Stimulated activated CD4-positive, alpha-beta T cell treated with anti-CD3 and anti-CD28 coated beads, Interleukin-1b, Interleukin-23, amount 100 ng/mL, for 4 hours (primary cell): Measurements from ENCODE around the gene SMYD3.

ENCODE experiments used
- DNase-seq, 2 donors: peaks; one replicate each; pipeline ENCODE4 v3.0.0-alpha.2; 2020; ENCODE audit warnings: low read depth in 2 of 2

The SMYD3 gene

GRCh38 chr1:245873068-245873467, 634.0 kb downstream of the SMYD3 start:
- DNase-seq: no peak

GRCh38 chr1:245872475-245872874, 634.6 kb downstream of the SMYD3 start:
- DNase-seq: no peak

- DNase-seq: no peak
Observed at GRCh38 chr1:245871915-245872314, 635.2 kb downstream of the SMYD3 start.

GRCh38 chr1:245871191-245871590, 635.9 kb downstream of the SMYD3 start:
- DNase-seq: no peak

- no peak for DNase-seq
Observed at GRCh38 chr1:245870698-245871097, 636.4 kb downstream of the SMYD3 start.

- no peak for DNase-seq
Observed at GRCh38 chr1:245869847-245870246, 637.2 kb downstream of the SMYD3 start.

- no peak for DNase-seq
Observed at GRCh38 chr1:245867738-245868137, 639.3 kb downstream of the SMYD3 start.

- DNase-seq: no peak
Observed at GRCh38 chr1:245864872-245865271, 642.2 kb downstream of the SMYD3 start.

- DNase-seq: no peak
Observed at GRCh38 chr1:245863566-245864184, 643.4 kb downstream of the SMYD3 start.

GRCh38 chr1:245862812-245863540, 644.1 kb downstream of the SMYD3 start:
- DNase-seq: no peak

- no peak for DNase-seq
Observed at GRCh38 chr1:245860657-245861544, 646.2 kb downstream of the SMYD3 start.

- DNase-seq: no peak
Observed at GRCh38 chr1:245859493-245860114, 647.5 kb downstream of the SMYD3 start.

- no peak for DNase-seq
Observed at GRCh38 chr1:245858722-245859492, 648.2 kb downstream of the SMYD3 start.

- DNase-seq: no peak
Observed at GRCh38 chr1:245858022-245858721, 648.9 kb downstream of the SMYD3 start.

GRCh38 chr1:245856944-245857531, 650.0 kb downstream of the SMYD3 start:
- DNase-seq: no peak

- no peak for DNase-seq
Observed at GRCh38 chr1:245855846-245856730, 651.0 kb downstream of the SMYD3 start.

GRCh38 chr1:245853291-245853690, 653.8 kb downstream of the SMYD3 start:
- no peak for DNase-seq

- DNase-seq: no peak
Observed at GRCh38 chr1:245843101-245843500, 664.0 kb downstream of the SMYD3 start.

- no peak for DNase-seq
Observed at GRCh38 chr1:245842106-245842505, 665.0 kb downstream of the SMYD3 start.
